GM18526 (cell line): ENCODE results near the gene BCR.

Source experiments
- POLR2A ChIP-seq: IDR thresholded peaks from 3 replicates; pipeline ENCODE4 v1.6.1; 2011; ENCODE audit not compliant: insufficient read length; ENCODE audit errors: extremely low read depth

The BCR gene

DNA sequence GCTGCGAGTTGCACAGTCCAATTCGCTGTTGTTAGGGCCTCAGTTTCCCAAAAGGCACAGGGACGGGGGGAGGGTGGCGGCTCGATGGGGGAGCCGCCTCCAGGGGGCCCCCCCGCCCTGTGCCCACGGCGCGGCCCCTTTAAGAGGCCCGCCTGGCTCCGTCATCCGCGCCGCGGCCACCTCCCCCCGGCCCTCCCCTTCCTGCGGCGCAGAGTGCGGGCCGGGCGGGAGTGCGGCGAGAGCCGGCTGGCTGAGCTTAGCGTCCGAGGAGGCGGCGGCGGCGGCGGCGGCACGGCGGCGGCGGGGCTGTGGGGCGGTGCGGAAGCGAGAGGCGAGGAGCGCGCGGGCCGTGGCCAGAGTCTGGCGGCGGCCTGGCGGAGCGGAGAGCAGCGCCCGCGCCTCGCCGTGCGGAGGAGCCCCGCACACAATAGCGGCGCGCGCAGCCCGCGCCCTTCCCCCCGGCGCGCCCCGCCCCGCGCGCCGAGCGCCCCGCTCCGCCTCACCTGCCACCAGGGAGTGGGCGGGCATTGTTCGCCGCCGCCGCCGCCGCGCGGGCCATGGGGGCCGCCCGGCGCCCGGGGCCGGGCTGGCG lies at the start of gene BCR:
Gene BCR, plus strand, starts transcription at position 209 of the 592 bp plus-strand sequence. CDS start 452 bp downstream, outside the sequence.
- TF ChIP-seq POLR2A, result peak; percentile 26

DNA sequence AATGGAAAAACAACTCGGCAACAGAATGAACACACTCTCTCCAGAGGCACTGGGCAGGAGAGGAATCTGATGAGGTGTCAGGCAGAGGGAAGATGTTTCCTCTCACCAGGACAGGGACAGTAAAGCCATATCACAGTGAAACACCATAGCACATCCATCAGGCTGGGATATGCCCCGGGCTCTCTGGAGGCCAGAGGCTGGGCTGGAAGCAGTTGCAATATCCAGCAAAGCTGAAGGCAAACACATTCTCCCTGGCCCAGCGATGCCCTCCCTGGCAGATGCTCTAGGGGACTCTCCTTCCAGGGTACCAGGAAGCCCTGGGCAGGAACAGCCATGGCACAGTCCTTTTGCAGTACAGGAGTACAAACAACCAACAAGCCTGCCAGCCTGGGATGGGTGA lies 49.6 kb upstream of the BCR start:
- no peak for TF ChIP-seq POLR2A

DNA sequence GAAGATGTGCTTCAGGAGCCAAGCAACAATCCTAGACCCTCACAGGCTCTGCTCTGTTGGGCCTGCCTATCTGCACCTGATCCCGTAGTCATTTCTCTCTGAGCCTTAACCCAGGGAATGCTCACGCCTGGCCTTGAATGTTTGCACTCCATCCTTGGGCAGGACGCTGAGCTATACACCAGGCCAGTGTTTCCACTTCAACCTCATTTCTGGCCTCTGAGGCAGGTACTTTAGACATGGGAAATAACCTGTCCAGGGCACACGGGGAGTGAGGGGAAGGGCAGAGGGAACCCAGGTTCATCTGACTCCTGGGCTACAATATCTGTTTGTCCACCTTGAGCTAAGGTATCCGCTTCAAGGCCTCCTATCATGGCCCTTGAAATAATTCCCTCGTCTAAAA lies 48.4 kb upstream of the BCR start:
- no peak for TF ChIP-seq POLR2A

DNA sequence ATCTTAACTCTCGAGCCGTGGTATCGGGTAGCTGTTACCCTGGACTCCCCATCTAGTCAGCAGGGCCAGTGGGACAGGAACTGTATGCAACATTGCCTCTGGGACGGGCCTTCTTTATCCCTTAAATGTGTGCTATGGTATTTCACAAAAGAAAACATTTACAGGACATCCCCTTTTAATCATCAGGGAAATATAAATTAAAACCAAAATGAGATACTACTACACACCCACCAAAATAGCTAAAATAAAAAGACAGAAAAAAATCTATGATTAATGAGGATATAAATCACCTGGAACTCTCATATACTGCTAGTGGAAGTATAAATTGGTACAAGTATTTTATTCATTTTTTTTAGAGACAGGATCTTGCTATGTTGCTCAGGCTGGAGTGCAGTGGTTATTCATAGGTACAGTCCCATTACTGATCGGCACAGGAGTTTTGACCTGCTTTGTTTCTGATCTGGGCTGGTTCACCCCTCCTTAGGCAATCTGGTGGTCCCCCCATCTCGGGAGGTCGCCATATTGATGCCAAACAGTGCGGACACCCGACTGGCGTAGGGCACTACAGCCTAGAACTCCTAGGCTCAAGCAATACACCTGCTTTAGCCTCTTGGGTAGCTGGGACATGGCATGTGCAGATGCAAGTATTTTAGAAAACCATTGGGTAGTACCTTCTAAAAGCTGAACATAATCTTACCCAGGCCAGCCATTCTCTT lies 47.8 kb upstream of the BCR start:
- no peak for TF ChIP-seq POLR2A

DNA sequence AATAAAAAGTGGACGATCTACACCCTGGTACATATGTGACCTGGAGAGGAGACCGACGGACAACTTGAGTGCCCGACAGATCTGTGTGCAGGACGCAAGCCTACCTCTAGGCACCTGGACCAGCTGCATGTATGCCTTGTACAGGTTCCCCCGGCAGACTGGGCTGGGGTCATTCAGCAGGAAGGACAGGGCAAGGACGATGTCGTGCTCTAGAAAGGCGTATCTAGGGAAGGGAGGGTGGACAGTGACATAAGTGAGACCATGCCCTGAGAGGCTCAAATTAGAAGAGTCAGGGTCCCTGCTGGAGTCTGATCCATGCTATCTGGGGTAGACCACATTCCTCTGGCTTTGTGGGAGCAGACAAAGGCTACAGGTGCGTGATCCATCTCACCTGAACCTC lies 46.4 kb upstream of the BCR start:
- TF ChIP-seq POLR2A, result no peak

DNA sequence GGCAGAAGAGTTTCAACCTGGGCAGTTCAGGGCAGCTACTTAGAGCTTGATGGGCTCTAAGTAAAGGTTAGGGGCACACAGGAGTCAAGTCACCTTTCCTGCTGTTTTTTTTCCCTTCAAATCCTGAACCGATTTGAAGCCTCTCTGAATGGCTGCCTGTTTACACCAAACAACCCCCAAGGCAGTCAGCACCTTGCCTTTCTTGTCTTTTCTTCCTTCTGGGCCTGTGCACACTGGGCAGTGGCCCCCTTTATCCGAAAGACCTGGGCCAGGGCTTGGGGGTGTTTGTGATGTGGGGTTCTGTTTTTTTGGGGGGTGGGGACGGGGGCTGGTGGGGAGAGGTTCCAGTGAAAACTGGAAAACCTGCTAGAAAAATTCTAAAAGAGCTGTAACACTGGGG lies 42.8 kb upstream of the BCR start:
- no peak for TF ChIP-seq POLR2A

DNA sequence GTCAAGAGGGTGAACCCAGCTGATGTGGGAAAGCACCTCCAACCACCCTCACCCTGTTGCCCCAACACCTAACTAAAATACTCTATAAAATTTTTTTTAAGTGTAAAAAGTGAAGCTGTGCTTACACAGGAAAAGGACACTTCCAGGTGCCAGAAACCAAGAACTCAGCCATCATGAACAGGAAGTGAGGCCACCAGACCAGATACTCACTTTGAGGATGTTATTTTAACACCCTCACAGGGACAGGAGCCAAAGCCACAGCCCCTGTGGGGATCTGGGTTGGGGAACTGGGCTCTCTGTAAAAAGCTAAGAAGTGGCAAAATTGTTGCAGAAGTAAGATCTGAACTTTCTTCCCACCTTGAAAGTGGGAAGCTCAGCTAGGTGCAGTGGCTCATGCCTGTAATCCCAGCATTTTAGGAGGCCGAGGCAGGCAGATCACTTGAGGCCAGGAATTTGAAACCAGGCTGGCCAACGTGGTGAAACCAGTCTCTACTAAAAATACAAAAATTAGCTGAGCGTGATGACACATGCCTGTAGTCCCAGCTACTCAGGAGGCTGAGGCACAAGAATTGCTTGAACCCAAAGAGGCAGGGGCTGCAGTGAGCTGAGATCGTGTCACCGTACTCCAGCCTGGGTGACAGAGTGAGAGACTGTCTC lies 42.3 kb upstream of the BCR start:
- TF ChIP-seq POLR2A, result peak; percentile 8

DNA sequence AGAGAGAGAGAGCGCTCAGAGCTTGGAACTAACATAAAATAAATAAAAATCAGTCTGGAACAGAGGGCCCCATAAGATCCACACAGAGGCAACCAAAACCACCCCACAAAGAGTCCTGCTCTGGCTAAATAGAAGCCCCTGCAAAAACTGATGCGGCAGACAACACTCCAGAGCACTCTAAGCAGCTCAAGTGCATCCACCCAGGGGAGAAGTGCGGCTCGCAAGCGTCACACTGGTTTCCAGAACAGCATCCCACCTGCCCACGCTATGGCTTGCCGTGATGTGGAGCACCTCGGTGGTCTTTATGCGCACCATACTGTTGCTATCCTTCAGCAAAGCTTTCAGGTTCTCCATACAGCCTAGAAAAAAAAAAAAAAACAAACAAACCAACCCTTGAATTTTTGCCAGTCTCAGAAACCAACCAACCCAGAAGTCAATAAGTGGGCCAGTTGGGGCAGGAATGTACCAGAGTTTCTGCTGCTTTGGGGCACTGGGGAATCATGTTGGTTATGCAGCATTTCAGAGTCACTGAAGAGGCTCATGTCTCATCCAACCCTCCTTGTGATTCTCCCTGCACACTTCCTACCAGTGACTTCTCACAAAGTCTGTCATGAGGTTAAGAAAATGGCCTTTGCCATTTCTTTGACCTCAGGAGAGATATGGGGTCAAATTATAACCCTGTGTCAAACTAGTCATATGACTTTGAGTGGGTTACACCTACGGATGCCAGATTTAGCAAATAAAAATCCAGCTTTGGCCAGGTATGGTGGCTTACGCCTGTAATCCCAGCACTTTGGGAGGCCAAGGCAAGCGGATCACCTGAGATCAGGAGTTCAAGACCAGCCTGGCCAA lies 41.5 kb upstream of the BCR start:
- no peak for TF ChIP-seq POLR2A

DNA sequence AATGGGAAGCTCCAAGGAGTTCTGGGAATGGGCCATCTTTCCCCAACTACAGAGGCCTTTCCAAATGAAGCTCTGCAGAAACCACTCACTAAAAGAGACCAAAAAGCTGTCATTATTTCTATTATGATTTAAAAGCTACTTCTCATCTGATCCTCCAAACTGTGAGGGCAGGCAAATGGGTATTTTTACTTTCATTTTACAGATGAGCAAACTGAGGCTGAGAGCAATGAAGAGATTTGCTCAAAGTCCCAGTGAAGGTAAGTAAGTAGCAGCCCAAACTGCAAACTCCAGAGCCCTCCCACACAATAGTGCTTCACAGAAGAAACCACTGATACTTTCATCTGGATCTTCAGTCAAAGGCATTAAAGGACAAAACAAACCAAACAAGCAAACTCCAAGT lies 39.9 kb upstream of the BCR start:
- no peak for TF ChIP-seq POLR2A

DNA sequence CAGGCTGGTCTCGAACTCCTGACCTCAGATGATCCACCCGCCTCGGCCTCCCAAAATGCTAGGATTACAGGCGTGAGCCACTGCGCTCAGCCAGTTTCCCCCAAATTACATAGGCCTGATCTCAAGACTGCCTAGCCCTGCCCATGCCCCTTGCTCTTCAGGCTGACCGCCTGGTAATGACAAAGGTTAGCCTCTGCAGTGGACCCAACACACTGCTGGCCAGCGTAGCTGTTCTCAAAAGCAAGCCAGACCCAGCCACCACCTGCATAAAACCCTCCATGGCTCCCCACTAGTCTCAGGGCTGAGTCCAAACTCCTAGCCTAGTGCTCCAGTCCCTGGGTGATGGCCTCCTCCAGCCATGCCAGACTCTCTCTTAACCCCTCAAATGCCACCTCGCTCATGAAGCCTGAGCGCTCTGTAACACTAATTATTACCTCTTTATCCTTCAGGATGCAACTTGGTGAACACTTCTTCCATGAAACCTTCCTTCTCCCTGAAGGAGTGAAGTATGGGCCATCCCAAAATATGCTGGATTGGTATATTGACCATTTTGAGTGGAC lies 37.7 kb upstream of the BCR start:
- no peak for TF ChIP-seq POLR2A

DNA sequence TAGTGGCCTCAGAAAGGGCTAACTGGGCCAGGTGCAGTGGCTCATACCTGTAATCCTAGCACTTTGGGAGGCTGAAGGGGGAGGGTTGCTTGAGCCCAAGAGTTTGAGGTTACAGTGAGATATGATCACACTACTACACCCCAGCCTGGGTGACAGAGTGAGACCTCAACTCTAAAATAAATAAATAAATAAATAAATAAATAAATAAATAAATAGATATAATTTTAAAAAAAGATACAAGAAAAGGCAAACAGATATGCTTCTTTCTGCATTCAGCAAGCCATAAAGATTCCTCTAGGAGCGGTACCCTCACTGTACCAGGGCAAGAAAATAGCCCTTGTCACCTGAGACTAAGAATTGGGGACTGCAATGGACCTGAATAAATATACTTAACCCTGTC lies 37.2 kb upstream of the BCR start:
- TF ChIP-seq POLR2A, result no peak

DNA sequence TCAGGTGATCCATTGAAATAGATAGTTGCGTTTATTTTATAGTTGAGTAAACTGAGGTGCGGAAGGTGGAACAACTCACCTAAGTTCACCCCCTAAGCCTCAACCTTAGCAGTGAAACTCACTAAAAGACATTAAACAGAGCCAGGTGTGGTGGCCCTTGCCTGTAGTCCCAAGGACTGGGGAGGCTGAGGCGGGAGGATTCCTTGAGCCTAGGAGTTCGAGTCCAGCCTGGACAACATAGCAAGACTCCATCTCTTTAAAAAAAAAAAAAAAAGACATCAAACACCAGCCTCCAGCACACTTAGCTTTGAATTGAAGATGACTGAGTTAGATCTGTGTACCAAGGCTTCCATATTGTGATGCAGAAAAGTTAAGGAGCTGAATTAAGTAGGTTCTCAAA lies 35.9 kb upstream of the BCR start:
- no peak for TF ChIP-seq POLR2A

DNA sequence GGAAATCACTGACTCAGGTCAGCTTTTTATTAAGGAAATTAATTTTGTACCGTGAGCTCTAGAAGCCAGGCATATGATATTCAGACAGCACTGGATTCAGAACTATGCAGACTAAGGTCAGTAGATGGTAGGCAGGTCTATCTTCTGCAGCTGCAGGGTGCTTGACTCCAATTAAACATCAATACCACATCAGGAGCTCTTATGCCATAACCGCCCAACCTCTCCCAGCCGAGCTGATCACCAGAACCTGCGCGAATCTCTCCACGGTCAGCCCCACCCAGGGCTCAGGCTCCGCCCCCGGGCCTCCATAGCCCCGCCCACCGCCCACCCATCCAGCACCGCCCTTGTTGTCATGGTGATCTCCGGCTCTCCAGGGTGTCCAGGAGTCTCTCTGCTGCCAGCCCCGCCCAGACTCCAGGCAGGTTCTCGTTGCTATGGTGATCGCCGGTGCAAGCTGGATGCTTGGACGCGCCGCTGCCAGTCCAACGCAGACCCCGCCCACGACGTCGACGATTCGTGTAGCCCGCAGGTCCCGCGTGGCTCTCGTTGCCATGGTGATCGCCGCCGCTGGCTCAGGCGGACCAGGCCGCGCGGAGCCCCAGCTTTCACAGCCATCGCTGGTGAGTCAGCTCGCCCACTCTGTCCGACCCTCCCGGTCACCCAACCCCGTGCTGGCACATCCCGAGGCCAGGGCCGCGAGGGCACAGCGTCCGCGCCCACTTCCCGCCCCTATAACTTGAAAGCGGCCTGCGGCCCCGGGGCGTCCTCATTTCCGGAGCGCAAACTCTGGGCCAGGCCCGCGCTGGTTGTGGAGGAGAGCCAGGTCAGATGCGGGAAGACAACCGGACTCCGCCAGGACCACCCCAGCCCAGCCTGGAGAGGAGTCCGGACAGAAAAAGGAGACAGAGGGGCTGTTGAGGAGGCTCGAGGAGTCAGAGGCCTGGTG lies 35.1 kb upstream of the BCR start, which contains the start of gene RAB36:
Gene RAB36, plus strand, starts transcription at position 546 of the 946 bp plus-strand sequence. CDS start 1,140 bp downstream, outside the sequence.
- no peak for TF ChIP-seq POLR2A

DNA sequence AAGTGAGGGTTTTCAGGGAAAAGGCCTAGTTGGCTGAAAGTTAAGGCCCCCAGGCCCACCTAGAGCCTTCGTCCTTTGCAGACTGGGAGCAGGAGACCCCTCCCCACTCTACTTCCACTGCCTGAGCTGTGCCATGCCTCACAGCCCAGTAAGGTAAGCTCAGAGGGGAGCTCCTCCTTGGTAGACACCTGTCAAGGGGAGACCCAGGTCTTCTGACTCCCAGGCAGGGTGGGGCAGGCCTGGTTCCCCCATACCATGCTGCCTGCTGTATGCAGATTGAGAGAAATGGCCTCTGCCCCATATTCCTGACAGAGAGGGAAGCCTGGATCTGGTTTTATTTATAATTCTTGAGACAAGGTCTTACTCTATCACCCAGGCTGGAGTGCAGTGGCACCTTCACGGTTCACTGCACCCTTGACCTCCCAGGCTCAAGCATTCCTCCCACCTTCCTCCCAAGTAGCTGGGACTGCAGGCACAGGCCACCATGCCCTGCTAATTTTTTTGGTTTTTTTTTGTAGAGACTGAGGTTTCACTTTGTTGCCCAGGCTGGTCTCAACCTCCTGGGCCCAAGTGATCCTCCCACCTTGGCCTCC lies 34.3 kb upstream of the BCR start:
- TF ChIP-seq POLR2A, result no peak
